Activated T-cell treated with anti-CD3 and anti-CD28 coated beads, Interleukin-2, amount 50 U/mL, for 48 hours (primary cell): ENCODE measurements around the gene MARCHF9.
A peak's percentile ranks its signal among the peaks of the same experiment; 100 is the strongest.

Experiments used
- DNase-seq, 2 experiments: peaks; one replicate each; pipeline ENCODE4 v3.0.0-alpha.2; 2020

Gene MARCHF9

DNA sequence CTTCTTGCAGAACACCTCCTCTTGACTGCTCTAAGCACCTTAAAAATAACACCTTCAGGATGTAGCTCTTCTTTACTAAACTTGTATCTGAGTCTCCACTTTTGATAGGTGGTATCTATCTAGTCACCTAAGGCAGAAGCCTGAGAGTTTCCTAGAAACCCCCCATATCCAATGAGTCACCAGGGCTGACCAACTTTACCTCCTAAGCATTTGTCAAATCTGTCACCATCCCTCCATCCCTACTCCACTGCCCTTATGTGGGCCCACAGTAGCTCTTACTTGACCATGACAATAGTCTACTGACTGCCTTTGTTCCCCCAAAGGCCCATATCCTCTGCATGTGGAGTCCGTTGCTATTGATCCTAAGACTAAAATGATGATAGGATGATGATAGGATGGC, 47.7 kb downstream of the MARCHF9 start:
- no peak for DNase-seq

- DNase-seq: peak; percentile 46 to 47
Measured at GRCh38 chr12:57803319-57803893, 48.5 kb downstream of the MARCHF9 start.

DNA sequence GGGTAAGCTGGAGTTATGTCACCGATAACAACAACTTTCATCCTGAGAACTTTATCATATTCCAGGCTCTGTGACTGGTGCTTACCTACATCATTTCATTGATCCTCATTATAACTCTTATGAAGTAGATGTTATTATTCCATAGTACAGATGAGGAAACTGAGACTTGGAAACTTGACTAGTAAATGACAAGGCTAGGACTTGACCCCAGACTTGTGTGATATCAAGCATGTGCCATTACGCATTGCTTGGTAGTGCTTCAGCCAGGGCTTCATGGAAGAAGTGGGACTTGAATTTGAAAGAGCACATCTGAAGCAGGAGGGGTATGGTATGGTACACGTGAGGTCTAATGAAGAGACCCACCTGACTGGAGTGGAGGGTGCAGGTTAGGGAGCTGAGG, 51.8 kb downstream of the MARCHF9 start:
- no peak for DNase-seq

GRCh38 chr12:57807285-57807684, 52.4 kb downstream of the MARCHF9 start:
- no peak for DNase-seq

GRCh38 chr12:57808351-57808750, 53.4 kb downstream of the MARCHF9 start:
- DNase-seq: no peak

DNA sequence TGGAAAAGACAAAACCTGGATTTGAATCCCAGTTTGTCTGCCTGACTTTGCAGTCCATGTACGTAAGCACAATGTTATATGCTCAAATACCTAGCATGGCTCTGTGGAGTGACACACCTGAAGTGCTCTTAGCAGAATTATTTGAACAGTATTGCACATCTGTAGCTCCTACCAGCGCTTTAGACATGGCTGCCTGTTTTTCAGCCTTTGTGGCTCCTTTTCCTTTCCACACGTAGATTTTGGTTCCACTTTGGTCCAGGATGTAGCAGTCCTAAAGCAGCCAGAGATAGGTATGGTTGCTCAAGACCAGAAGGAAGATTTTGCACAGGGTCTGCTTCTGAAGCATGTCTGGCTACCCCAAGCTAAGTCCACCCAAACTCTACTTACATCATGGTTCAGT, 54.5 kb downstream of the MARCHF9 start:
- DNase-seq: no peak
